Neural cell (in vitro differentiated cells): ENCODE data around the gene PTCD1.

Source experiments
- EP300 ChIP-seq: fragments of 450-650 bp; conservative IDR thresholded peaks from 2 replicates; pipeline ENCODE4 v1.6.1; 2014; ENCODE audit warnings: antibody characterized with exemption, mild to moderate bottlenecking, moderate library complexity; ENCODE audit not compliant: poor library complexity, severe bottlenecking
- EZH2 ChIP-seq: fragments of 200-600, 300-800 bp; shearing (Covaris generic), sonication (generic); IDR thresholded peaks from 2 replicates; pipeline ENCODE4 v1.6.1; 2014; ENCODE audit warnings: antibody characterized with exemption, low read length, borderline replicate concordance, mild to moderate bottlenecking; ENCODE audit not compliant: insufficient read depth, poor library complexity, severe bottlenecking
- MXI1 ChIP-seq: fragments of 450-650 bp; conservative IDR thresholded peaks from 2 replicates; pipeline ENCODE4 v1.6.1; 2014; ENCODE audit warnings: antibody characterized with exemption, mild to moderate bottlenecking; ENCODE audit not compliant: poor library complexity, severe bottlenecking
- TF ChIP-seq, protein P1 (sequence below): fragments of 450-650 bp; IDR thresholded peaks from 2 replicates; pipeline ENCODE4 v1.5.1; 2014; ENCODE audit warnings: antibody characterized with exemption, mild to moderate bottlenecking, moderate library complexity; ENCODE audit not compliant: poor library complexity, severe bottlenecking

- TF ChIP-seq, protein P1, sequence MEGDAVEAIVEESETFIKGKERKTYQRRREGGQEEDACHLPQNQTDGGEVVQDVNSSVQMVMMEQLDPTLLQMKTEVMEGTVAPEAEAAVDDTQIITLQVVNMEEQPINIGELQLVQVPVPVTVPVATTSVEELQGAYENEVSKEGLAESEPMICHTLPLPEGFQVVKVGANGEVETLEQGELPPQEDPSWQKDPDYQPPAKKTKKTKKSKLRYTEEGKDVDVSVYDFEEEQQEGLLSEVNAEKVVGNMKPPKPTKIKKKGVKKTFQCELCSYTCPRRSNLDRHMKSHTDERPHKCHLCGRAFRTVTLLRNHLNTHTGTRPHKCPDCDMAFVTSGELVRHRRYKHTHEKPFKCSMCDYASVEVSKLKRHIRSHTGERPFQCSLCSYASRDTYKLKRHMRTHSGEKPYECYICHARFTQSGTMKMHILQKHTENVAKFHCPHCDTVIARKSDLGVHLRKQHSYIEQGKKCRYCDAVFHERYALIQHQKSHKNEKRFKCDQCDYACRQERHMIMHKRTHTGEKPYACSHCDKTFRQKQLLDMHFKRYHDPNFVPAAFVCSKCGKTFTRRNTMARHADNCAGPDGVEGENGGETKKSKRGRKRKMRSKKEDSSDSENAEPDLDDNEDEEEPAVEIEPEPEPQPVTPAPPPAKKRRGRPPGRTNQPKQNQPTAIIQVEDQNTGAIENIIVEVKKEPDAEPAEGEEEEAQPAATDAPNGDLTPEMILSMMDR, result no peak
- TF ChIP-seq EZH2 (no peak), EP300 (no peak), MXI1 (no peak)
Observed at GRCh38 chr7:99418260-99418659, 20.3 kb downstream of the PTCD1 start.
